Measurements from ENCODE around the gene RORC.
"Not testable (repeated sequence)": the region's sequence is repeated elsewhere in the genome, so short reads cannot be mapped to it uniquely, and the experiment has no call there.

RORC gene

GRCh38 chr1:151831605-151832004 lies at the start of gene RORC:
TSS of gene RORC (minus strand) at chr1:151831802. CDS start at chr1:151831764, 38 bp downstream.
- DNase-seq (ENCODE audit: low spot score): no peak

- no peak for DNase-seq (ENCODE audit: low spot score)
Measured at GRCh38 chr1:151875419-151876097, 44.0 kb upstream of the RORC start.

GRCh38 chr1:151872776-151873175 lies 41.2 kb upstream of the RORC start:
- DNase-seq (ENCODE audit: low spot score): not testable (repeated sequence)

GRCh38 chr1:151871284-151872030 lies 39.9 kb upstream of the RORC start:
- no peak for DNase-seq (ENCODE audit: low spot score)

- no peak for DNase-seq (ENCODE audit: low spot score)
Measured at GRCh38 chr1:151868486-151868885, 36.9 kb upstream of the RORC start.

GRCh38 chr1:151867765-151868411 lies 36.3 kb upstream of the RORC start:
- no peak for DNase-seq (ENCODE audit: low spot score)

GRCh38 chr1:151867321-151867720 lies 35.7 kb upstream of the RORC start:
- DNase-seq (ENCODE audit: low spot score): no peak

- no peak for DNase-seq (ENCODE audit: low spot score)
Measured at GRCh38 chr1:151864411-151864810, 32.8 kb upstream of the RORC start.

- no peak for DNase-seq (ENCODE audit: low spot score)
Measured at GRCh38 chr1:151862604-151863003, 31.0 kb upstream of the RORC start.

- DNase-seq (ENCODE audit: low spot score): no peak
Measured at GRCh38 chr1:151860504-151861187, 29.0 kb upstream of the RORC start.

GRCh38 chr1:151859891-151860293 lies 28.3 kb upstream of the RORC start:
- no peak for DNase-seq (ENCODE audit: low spot score)

GRCh38 chr1:151858886-151859665 lies 27.5 kb upstream of the RORC start:
- no peak for DNase-seq (ENCODE audit: low spot score)

- DNase-seq (ENCODE audit: low spot score): no peak
Measured at GRCh38 chr1:151858030-151858746, 26.6 kb upstream of the RORC start.

GRCh38 chr1:151855933-151856332 lies 24.3 kb upstream of the RORC start:
- DNase-seq (ENCODE audit: low spot score): no peak

- not testable (repeated sequence) for DNase-seq (ENCODE audit: low spot score)
Measured at GRCh38 chr1:151855516-151855915, 23.9 kb upstream of the RORC start.

GRCh38 chr1:151854658-151855057 lies 23.1 kb upstream of the RORC start:
- no peak for DNase-seq (ENCODE audit: low spot score)

- no peak for DNase-seq (ENCODE audit: low spot score)
Measured at GRCh38 chr1:151853411-151853943, 21.9 kb upstream of the RORC start, which contains the start of gene THEM5. TSS of gene THEM5 (minus strand) at chr1:151853712. CDS start at chr1:151853565, 147 bp downstream.

- DNase-seq (ENCODE audit: low spot score): no peak
Measured at GRCh38 chr1:151852733-151853132, 21.1 kb upstream of the RORC start.

GRCh38 chr1:151851886-151852285 lies 20.3 kb upstream of the RORC start:
- DNase-seq (ENCODE audit: low spot score): no peak

- DNase-seq (ENCODE audit: low spot score): no peak
Measured at GRCh38 chr1:151849871-151850270, 18.3 kb upstream of the RORC start.

- no peak for DNase-seq (ENCODE audit: low spot score)
Measured at GRCh38 chr1:151849126-151849525, 17.5 kb upstream of the RORC start.

Data from CD4-positive, alpha-beta T cell treated with Interleukin-2 at 100 ng/mL for 4 hours (primary cell).